Endothelial cell of umbilical vein (primary cell): Measurements from ENCODE around the gene THAP3. TPM values are rescaled to one million over a fixed set of nuclear protein-coding genes. Genes with fewer than 3 reads are reported as not detected.

Source experiments
- BruUV-seq: library from RNA; stranded (reverse); fragments of 400-500 nt; replicated peaks from 2 replicates; lab custom pipeline; 2021; lab: Mats Ljungman, UMichigan
- CTCF ChIA-PET: fragments of 300-600, 350-600 bp; sonication (Branson Sonifier 250); formaldehyde crosslinking; loops from one replicate; lab custom pipeline; 2021; ENCODE audit warnings: antibody characterized with exemption, inconsistent platforms; lab: Charles Lee
- POLR2A ChIA-PET: fragments of 300-600, 350-600 bp; sonication (Branson Sonifier 250); formaldehyde crosslinking; loops from one replicate; lab custom pipeline; 2021; ENCODE audit warnings: antibody characterized with exemption, inconsistent platforms; lab: Charles Lee
- DNase-seq: peaks from one replicate; pipeline ENCODE4 v3.0.0-alpha.2; 2011; ENCODE audit warnings: low read depth, low spot score
- FAIRE-seq: peaks from 2 replicates; lab custom pipeline; 2011; peaks lifted over from hg19 to GRCh38; lab: Jason Lieb, UNC
- H2AFZ ChIP-seq: 2 replicates; pipeline ENCODE4 v1.6.0; 2012; ENCODE audit warnings: low read depth, low read length, control low read depth, inconsistent platforms
- H3K27ac ChIP-seq: 2 replicates; pipeline ENCODE4 v1.5.1; 2011; ENCODE audit warnings: low read depth, mild to moderate bottlenecking, control low read depth, low read length, moderate library complexity; ENCODE audit not compliant: insufficient read depth
- H3K27me3 ChIP-seq, 2 experiments: 2 replicates each; pipeline versions ENCODE4 v1.6.0 to v1.6.1; 2011; ENCODE audit warnings: low read length in 2 of 2, mixed read lengths in 1 of 2; ENCODE audit not compliant: control insufficient read depth in 2 of 2, insufficient read depth in 2 of 2
- H3K36me3 ChIP-seq, 2 experiments: 2 replicates in 1 of 2; 3 replicates in 1 of 2; pipeline ENCODE4 v1.5.1; 2011; ENCODE audit warnings: low read length in 2 of 2, mild to moderate bottlenecking in 1 of 2, moderate library complexity in 1 of 2; ENCODE audit not compliant: control insufficient read depth in 2 of 2, insufficient read depth in 2 of 2; ENCODE audit errors: extremely low read depth in 1 of 2
- H3K4me1 ChIP-seq: 3 replicates; pipeline ENCODE4 v1.5.1; 2011; ENCODE audit warnings: mild to moderate bottlenecking, low read length; ENCODE audit not compliant: control insufficient read depth, insufficient read depth; ENCODE audit errors: extremely low read depth
- H3K4me2 ChIP-seq: 2 replicates; pipeline ENCODE4 v1.6.1; 2011; ENCODE audit warnings: low read length, control low read depth, mixed read lengths; ENCODE audit not compliant: insufficient read depth
- H3K4me3 ChIP-seq, 3 experiments: fragments of 200-600 bp in 1 of 3; sonication (generic), shearing (Covaris generic) in 1 of 3; replicated peaks in 1 of 3; 2 replicates each; pipeline ENCODE4 v1.5.1; 2011 to 2016; ENCODE audit warnings: control low read depth in 3 of 3, low read length in 3 of 3, mild to moderate bottlenecking in 2 of 3, inconsistent platforms in 1 of 3, low read depth in 1 of 3, moderate library complexity in 1 of 3; ENCODE audit not compliant: insufficient read depth in 1 of 3
- H3K79me2 ChIP-seq: 2 replicates; pipeline ENCODE4 v1.6.0; 2012; ENCODE audit warnings: low read length, inconsistent platforms; ENCODE audit not compliant: control insufficient read depth, insufficient read depth
- H3K9ac ChIP-seq: replicated peaks from 2 replicates; pipeline ENCODE3; 2011; ENCODE audit warnings: low read length, control low read depth; ENCODE audit not compliant: insufficient read depth; ENCODE audit errors: extremely low read depth
- H3K9me1 ChIP-seq: replicated peaks from 3 replicates; pipeline ENCODE4 v1.6.0; 2011; ENCODE audit warnings: mild to moderate bottlenecking, low read length; ENCODE audit not compliant: control insufficient read depth, insufficient read depth; ENCODE audit errors: extremely low read depth
- H3K9me3 ChIP-seq: replicated peaks from 2 replicates; pipeline ENCODE4 v1.5.1; 2012; ENCODE audit warnings: low read length, inconsistent platforms; ENCODE audit not compliant: control insufficient read depth, insufficient read depth
- H4K20me1 ChIP-seq: replicated peaks from 2 replicates; pipeline ENCODE3; 2011; ENCODE audit warnings: mild to moderate bottlenecking, low read length; ENCODE audit not compliant: control insufficient read depth, insufficient read depth; ENCODE audit errors: extremely low read depth
- EZH2 ChIP-seq: IDR thresholded peaks from 2 replicates; pipeline ENCODE4 v1.6.1; 2012; ENCODE audit warnings: borderline replicate concordance, low read depth, mild to moderate bottlenecking, moderate library complexity, low read length, inconsistent platforms; ENCODE audit not compliant: severe bottlenecking
- FOS ChIP-seq: IDR thresholded peaks from 2 replicates; pipeline ENCODE4 v1.6.1; 2011; ENCODE audit warnings: mild to moderate bottlenecking, low read length, moderate library complexity, borderline replicate concordance; ENCODE audit not compliant: insufficient read depth
- GATA2 ChIP-seq: IDR thresholded peaks from 2 replicates; pipeline ENCODE4 v1.7.0; 2011; ENCODE audit warnings: low read depth, mild to moderate bottlenecking, moderate library complexity, mixed read lengths, low read length; ENCODE audit not compliant: insufficient read length, insufficient read depth
- JUN ChIP-seq: IDR thresholded peaks from 2 replicates; pipeline ENCODE4 v1.6.1; 2011; ENCODE audit warnings: borderline replicate concordance, low read depth; ENCODE audit not compliant: insufficient read length, insufficient read depth
- MAX ChIP-seq: IDR thresholded peaks from 2 replicates; pipeline ENCODE4 v1.6.1; 2011; ENCODE audit not compliant: insufficient read depth, insufficient read length
- MYC ChIP-seq: IDR thresholded peaks from one replicate; pipeline ENCODE4 v1.6.1; 2011; ENCODE audit warnings: mild to moderate bottlenecking, low read depth, low read length
- POLR2A ChIP-seq: IDR thresholded peaks from 2 replicates; pipeline ENCODE4 v1.6.1; 2012; ENCODE audit warnings: low read depth, mild to moderate bottlenecking, control low read depth, low read length
- POLR2AphosphoS5 ChIP-seq: IDR thresholded peaks from 2 replicates; pipeline ENCODE4 v1.6.1; 2012; ENCODE audit warnings: low read depth, mild to moderate bottlenecking, control low read depth, low read length, moderate library complexity; ENCODE audit not compliant: insufficient read depth
- dilution Hi-C: fragments of 300-500 bp; cut with MboI; formaldehyde crosslinking; loops from one replicate; pipeline ENCODE4 v1.15.0; 2019; ENCODE audit warnings: low sequenced_read_pairs; ENCODE audit not compliant: extremely low pct_ligation_motif_present
- intact Hi-C: fragments of 100-400 bp; cut with micrococcal nuclease; formaldehyde crosslinking; loops from one replicate; pipeline ENCODE4 v1.10.0; 2022
- polyA plus RNA-seq, 4 experiments: library from polyadenylated mRNA; depleted of rRNA in 3 of 4; stranded (reverse) in 3 of 4; unstranded in 1 of 4; fragments of >200 nt; gene quantifications; 2 replicates each; pipeline versions ENCODE4 v1.2.1 to v1.2.3, GENCODE V29; 2011 to 2012; ENCODE audit warnings: missing spikeins in 1 of 4
- total RNA-seq: library from RNA; stranded (reverse); gene quantifications from 2 replicates; pipeline ENCODE4 v1.2.3, GENCODE V29; 2021
- TF ChIP-seq, protein P1 (sequence below), 2 donors: IDR thresholded peaks; 1 replicate in 1 of 2; 2 replicates in 1 of 2; pipeline ENCODE4 v1.5.1; 2011; ENCODE audit warnings: low read length in 2 of 2, mild to moderate bottlenecking in 2 of 2, moderate library complexity in 2 of 2, control low read depth in 1 of 2, inconsistent platforms in 1 of 2, low read depth in 1 of 2; ENCODE audit not compliant: insufficient read depth in 1 of 2; ENCODE audit errors: extremely low read depth in 1 of 2

Gene THAP3
- total and polyA plus RNA-seq, 2 donors (not counting 3 experiments of a cell fraction or from before 2014, with no cell fraction given) = 11.3 to 16.7 TPM

DNA sequence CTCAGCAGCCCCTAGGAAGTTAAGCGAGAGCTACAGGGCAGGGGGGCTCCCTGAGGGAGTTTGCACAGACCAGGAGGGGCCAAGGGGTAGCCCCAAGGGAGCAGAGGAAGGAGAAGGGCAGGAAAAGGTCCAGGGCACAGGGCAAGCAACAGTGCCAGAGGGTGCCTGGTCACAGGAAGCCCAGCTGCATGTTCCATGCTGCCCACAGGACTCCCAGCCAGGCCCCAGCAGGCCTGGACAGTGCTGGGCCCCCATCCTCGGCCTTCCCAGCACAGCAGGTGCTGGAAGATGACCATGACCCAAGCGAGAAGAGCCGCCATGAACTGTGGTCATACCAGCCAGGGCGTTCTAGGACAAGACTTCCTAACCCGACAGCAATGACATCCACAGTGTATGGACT lies 33.0 kb upstream of the THAP3 start:
- POLR2A ChIA-PET = no interaction called here
- no peaks in the 10 kb centered on the region for H3K9me3 ChIP-seq
- H3K9ac ChIP-seq = no peak overlapping the region
- H3K4me1 ChIP-seq = no peaks in the 10 kb centered on the region
- H3K27me3 ChIP-seq = no peaks in the 10 kb centered on the region
- no peak overlapping the region for H3K27ac ChIP-seq
- H2AFZ ChIP-seq = no peak overlapping the region
- peaks cover 8% of the 10 kb centered on the region for H3K79me2 ChIP-seq
- H4K20me1 ChIP-seq = no peaks in the 10 kb centered on the region
- peaks cover 4 to 42% of the 10 kb centered on the region in 2 experiments for H3K36me3 ChIP-seq
- H3K4me3 ChIP-seq = no peak overlapping the region
- no TSS peak for BruUV-seq
- intact Hi-C loops (no loop called here), dilution Hi-C loops (no loop called here)
- no peak for TF ChIP-seq MAX
- TF ChIP-seq POLR2AphosphoS5 = no peak
- no peak for TF ChIP-seq MYC
- no peak for TF ChIP-seq JUN
- no peak for TF ChIP-seq POLR2A
- TF ChIP-seq FOS = no peak
- no peak for TF ChIP-seq EZH2
- no peak for TF ChIP-seq GATA2
- TF ChIP-seq, protein P1, sequence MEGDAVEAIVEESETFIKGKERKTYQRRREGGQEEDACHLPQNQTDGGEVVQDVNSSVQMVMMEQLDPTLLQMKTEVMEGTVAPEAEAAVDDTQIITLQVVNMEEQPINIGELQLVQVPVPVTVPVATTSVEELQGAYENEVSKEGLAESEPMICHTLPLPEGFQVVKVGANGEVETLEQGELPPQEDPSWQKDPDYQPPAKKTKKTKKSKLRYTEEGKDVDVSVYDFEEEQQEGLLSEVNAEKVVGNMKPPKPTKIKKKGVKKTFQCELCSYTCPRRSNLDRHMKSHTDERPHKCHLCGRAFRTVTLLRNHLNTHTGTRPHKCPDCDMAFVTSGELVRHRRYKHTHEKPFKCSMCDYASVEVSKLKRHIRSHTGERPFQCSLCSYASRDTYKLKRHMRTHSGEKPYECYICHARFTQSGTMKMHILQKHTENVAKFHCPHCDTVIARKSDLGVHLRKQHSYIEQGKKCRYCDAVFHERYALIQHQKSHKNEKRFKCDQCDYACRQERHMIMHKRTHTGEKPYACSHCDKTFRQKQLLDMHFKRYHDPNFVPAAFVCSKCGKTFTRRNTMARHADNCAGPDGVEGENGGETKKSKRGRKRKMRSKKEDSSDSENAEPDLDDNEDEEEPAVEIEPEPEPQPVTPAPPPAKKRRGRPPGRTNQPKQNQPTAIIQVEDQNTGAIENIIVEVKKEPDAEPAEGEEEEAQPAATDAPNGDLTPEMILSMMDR (IDR thresholded peaks at IDR 0.05; ENCODE audit: extremely low read depth in 1 of 2, insufficient read depth in 1 of 2, low read depth in 1 of 2, low read length in 2 of 2) = no peak
- CTCF ChIA-PET = no interaction called here
- no peaks in the 10 kb centered on the region for H3K9me1 ChIP-seq
- no peak for FAIRE-seq
- no peak overlapping the region for H3K4me2 ChIP-seq
- DNase-seq = no peak
